DOHH2 (cell line): ENCODE data around the gene SLC44A2.

Source experiments
- CTCF ChIP-seq: fragments of 200-600 bp; sonication (generic); IDR thresholded peaks from one replicate; pipeline ENCODE4 v1.5.1; 2014; ENCODE audit warnings: antibody characterized with exemption, mild to moderate bottlenecking, low read depth, low read length; ENCODE audit not compliant: poor library complexity, severe bottlenecking
- EZH2phosphoT487 ChIP-seq: fragments of 200-600 bp; sonication (generic); IDR thresholded peaks from 2 replicates; pipeline ENCODE4 v1.6.1; 2017; ENCODE audit warnings: borderline replicate concordance, mild to moderate bottlenecking, antibody characterized with exemption, low read length, moderate library complexity, mixed read lengths

- TF ChIP-seq CTCF: no peak
- no peak for TF ChIP-seq EZH2phosphoT487
These were observed 23.4 kb upstream of the SLC44A2 start for GRCh38 chr19:10601999-10602329.
